Lower leg skin (tissue), 3 donors: ENCODE results near the gene USP31.

ENCODE experiments used
- CTCF ChIP-seq, 3 donors: fragments of 450-650 bp; IDR thresholded peaks; one replicate each; pipeline ENCODE4 v1.5.1; 2016; ENCODE audit warnings: antibody characterized with exemption in 3 of 3, mild to moderate bottlenecking in 3 of 3, moderate library complexity in 2 of 3
- POLR2A ChIP-seq, 2 donors: fragments of 450-650 bp; IDR thresholded peaks; one replicate each; pipeline ENCODE4 v1.6.1; 2016 to 2017; ENCODE audit warnings: antibody characterized with exemption in 2 of 2, mild to moderate bottlenecking in 1 of 2, moderate library complexity in 1 of 2

GRCh38 chr16:23015580-23015979, 133.7 kb downstream of the USP31 start:
- no peak for TF ChIP-seq CTCF (IDR thresholded peaks at IDR 0.05)
- no peak for TF ChIP-seq POLR2A (IDR thresholded peaks at IDR 0.05)
